Heart left ventricle (tissue), 16 donors: ENCODE data around the gene ZFAND4. TPM values are rescaled to one million over a fixed set of nuclear protein-coding genes. Genes with fewer than 3 reads are reported as not detected.

Experiments
- ATAC-seq, 4 donors: fragments of 200-7000 bp; cut with Tn5 transposase; one replicate each; pipeline ENCODE4 v1.9.1; 2020 to 2022; ENCODE audit warnings: moderate library complexity in 4 of 4, mild to moderate bottlenecking in 3 of 4, moderate number of reproducible peaks in 1 of 4
- DNase-seq, 5 donors: peaks; one replicate each; pipeline ENCODE4 v3.0.0-alpha.2; 2020
- H3K27ac ChIP-seq, 12 donors: fragments of 200-600 bp; sonication (generic) in 4 of 12; one replicate each; pipeline versions ENCODE4 v1.5.0 to v1.8.0; 2016 to 2022; ENCODE audit warnings: mild to moderate bottlenecking in 2 of 12
- H3K27me3 ChIP-seq, 9 donors: fragments of 200-600 bp; sonication (generic) in 2 of 9; one replicate each; pipeline versions ENCODE4 v1.5.1 to v1.8.0; 2016 to 2022; ENCODE audit warnings: mild to moderate bottlenecking in 3 of 9
- H3K36me3 ChIP-seq, 9 donors: fragments of 200-600 bp; sonication (generic) in 2 of 9; one replicate each; pipeline versions ENCODE4 v1.5.0 to v1.8.0; 2018 to 2022; ENCODE audit warnings: mild to moderate bottlenecking in 2 of 9
- H3K4me1 ChIP-seq, 12 donors: fragments of 200-600 bp; sonication (generic) in 4 of 12; one replicate each; pipeline versions ENCODE4 v1.5.0 to v1.8.0; 2016 to 2022; ENCODE audit warnings: mild to moderate bottlenecking in 3 of 12
- H3K4me3 ChIP-seq, 12 donors: fragments of 200-600 bp; sonication (generic) in 4 of 12; one replicate each; pipeline versions ENCODE4 v1.5.0 to v1.8.0; 2017 to 2022; ENCODE audit warnings: mild to moderate bottlenecking in 9 of 12, moderate library complexity in 4 of 12
- H3K9me3 ChIP-seq, 12 donors: fragments of 200-600 bp; sonication (generic) in 4 of 12; one replicate each; pipeline versions ENCODE4 v1.5.0 to v1.8.0; 2016 to 2022; ENCODE audit warnings: mild to moderate bottlenecking in 1 of 12
- POLR2A ChIP-seq, 2 donors: fragments of 450-650 bp; IDR thresholded peaks; one replicate each; pipeline ENCODE4 v1.6.1; 2017; ENCODE audit warnings: antibody characterized with exemption in 2 of 2, mild to moderate bottlenecking in 2 of 2, moderate library complexity in 2 of 2
- WGBS, 4 donors: extraction: QIAGEN DNeasy Blood & Tissue Kit in 2 of 4; methylation state at CpG; one replicate each; pipeline versions ENCODE4 v1.1.5 to v1.1.7; 2013 to 2018; 5-methylcytosine and 5-hydroxymethylcytosine counted together
- intact Hi-C, 10 donors: fragments of 100-400 bp; cut with DNase I; formaldehyde crosslinking; loops; one replicate each; pipeline versions ENCODE4 v1.11.1 to v1.14.2; 2022
- polyA plus RNA-seq, 2 donors: library from polyadenylated mRNA; stranded (reverse); fragments of 200-250 nt; gene quantifications; one replicate each; pipeline ENCODE4 v1.2.3, GENCODE V29; 2013
- total RNA-seq, 9 donors: library from RNA; depleted of rRNA in 2 of 9; stranded (reverse); fragments of >200 nt in 2 of 9; fragmentation: NEBNext Ultra II Directional in 3 of 9; extraction: Animal tissue kit (Norgen Biotek cat#: 25700) in 3 of 9; gene quantifications; one replicate each; pipeline versions ENCODE4 v1.1.0 to v1.2.4, GENCODE V29; 2016 to 2023
- TF ChIP-seq, protein P1 (sequence below), 12 donors: fragments of 200-600 bp; sonication (generic) in 4 of 12; IDR thresholded peaks; one replicate each; pipeline versions ENCODE4 v1.5.0 to v1.8.0; 2018 to 2022; ENCODE audit warnings: antibody characterized with exemption in 12 of 12, mild to moderate bottlenecking in 5 of 12
- donor health status: ischemic (EF 13 %, LVEDD 7.1; RV severe dilation, severe dysfunction).
- donor health status: healthy with polysubstance abuse.
- donor health status: DM: no; HTN: yes; CAD: no.
- donor health status: DM: no; HTN: no; CAD: no.
- donor health status: ischemic (EF 25% LVEDD 6.9; RV normal size, moderate dysfunction).
- donor health status: ischemic (EF 25% LVEDD 5.7; RV mildly dilated, moderate dysfunction).
- donor health status: healthy.
- donor health status: DM: yes; HTN: yes; CAD: no.
- donor health status: ischemic (EF 35%, LVEDD 5.7; RV mildly dilated, moderate dysfunction).
- donor health status: nonischemic (EF 11% LVEDD 7.7; RV severe dilation, severe dysfunction).
- donor health status: DM: yes; HTN: yes; CAD: no.
- donor health status: PGD.
- donor health status: ischemic (EF 29% LVEDD 5.4; RV normal size, mild dysfunction).
- donor health status: nonischemic (EF 23%, LVEDD 6.1; RV moderate dilation, normal function).

The ZFAND4 gene
- total and polyA plus RNA-seq, 11 donors: 3.4 to 15.5 (median 10.4) TPM

DNA sequence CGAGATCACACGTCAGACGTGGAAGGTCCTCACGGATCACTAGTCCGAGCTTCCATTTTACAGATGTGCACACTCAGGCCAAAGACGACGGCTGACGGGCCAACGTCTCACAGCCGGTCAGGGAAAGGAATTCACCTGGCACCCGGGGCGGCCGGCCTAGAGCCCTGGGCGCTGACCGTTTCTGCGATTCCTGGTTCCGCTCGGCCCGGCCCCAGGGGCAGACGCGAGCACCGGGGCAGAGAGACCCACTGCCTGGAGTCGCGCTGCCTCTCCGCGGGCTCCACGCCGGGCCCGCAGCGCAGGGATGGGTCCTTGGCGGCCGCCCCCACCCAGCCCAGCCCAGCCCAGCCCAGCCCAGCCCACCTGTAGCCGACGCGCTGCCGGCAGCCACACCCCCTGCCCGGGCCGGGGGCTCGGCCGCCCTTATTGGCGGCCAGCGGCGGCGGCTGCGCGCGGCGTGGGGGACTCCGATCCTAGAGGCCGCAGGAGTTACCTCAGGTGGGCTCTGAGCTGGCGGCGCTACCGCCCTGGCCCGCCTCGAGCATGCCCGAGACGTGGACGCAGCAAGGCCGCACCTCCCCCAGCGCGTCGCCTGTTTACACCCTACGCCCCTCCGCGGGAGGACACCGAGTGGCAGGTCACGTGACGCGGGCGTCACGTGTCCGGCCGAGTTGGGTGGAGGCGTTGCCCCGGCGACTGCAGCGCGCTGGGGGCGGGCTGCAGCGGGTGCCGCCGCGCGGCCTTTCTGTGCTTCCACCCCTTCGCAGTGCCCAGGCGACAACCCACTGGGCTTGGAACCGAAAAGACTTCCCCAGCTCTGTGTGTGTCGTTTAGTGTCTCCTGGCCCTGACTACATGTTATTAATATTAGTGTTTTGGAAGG is 78.1 kb downstream of the ZFAND4 start:
- H3K4me1 ChIP-seq: peaks cover 0 to 29% (median 21%) of the 10 kb centered on the region in 12 donors
- H3K9me3 ChIP-seq: peaks cover 0 to 9% (median 0%) of the 10 kb centered on the region in 12 donors
- intact Hi-C loops: loop anchor here in 9 of 10 donors (1.0 to 10.0 kb wide), 8 partner anchors 78 to 590 kb away; partner anchors contain the start of genes ZFAND4 (in 4 of the 9) and ZNF22 (in 1 of the 9)
- TF ChIP-seq POLR2A (IDR thresholded peaks at IDR 0.05): peak in 1 of 2 donors; percentile 71
- TF ChIP-seq, protein P1, sequence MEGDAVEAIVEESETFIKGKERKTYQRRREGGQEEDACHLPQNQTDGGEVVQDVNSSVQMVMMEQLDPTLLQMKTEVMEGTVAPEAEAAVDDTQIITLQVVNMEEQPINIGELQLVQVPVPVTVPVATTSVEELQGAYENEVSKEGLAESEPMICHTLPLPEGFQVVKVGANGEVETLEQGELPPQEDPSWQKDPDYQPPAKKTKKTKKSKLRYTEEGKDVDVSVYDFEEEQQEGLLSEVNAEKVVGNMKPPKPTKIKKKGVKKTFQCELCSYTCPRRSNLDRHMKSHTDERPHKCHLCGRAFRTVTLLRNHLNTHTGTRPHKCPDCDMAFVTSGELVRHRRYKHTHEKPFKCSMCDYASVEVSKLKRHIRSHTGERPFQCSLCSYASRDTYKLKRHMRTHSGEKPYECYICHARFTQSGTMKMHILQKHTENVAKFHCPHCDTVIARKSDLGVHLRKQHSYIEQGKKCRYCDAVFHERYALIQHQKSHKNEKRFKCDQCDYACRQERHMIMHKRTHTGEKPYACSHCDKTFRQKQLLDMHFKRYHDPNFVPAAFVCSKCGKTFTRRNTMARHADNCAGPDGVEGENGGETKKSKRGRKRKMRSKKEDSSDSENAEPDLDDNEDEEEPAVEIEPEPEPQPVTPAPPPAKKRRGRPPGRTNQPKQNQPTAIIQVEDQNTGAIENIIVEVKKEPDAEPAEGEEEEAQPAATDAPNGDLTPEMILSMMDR (IDR thresholded peaks at IDR 0.05): peak in 2 of 12 donors; percentile 28 to 34
- peaks cover 0 to 4% (median 0%) of the 10 kb centered on the region in 9 donors for H3K27me3 ChIP-seq
- peak overlapping the region; percentile 2 to 87 (median 67) for H3K27ac ChIP-seq
- 0 to 1% (median 0%) methylated on average over 22 to 88 of the region's 88 CpGs for WGBS, 4 donors
- peak; percentile 93 to 97 (median 95) for DNase-seq
- peak overlapping the region; percentile 63 to 97 (median 84) for H3K4me3 ChIP-seq
- peaks cover 0 to 6% (median 0%) of the 10 kb centered on the region in 9 donors for H3K36me3 ChIP-seq
- ATAC-seq: peak; percentile 97 to 99 (median 98)

DNA sequence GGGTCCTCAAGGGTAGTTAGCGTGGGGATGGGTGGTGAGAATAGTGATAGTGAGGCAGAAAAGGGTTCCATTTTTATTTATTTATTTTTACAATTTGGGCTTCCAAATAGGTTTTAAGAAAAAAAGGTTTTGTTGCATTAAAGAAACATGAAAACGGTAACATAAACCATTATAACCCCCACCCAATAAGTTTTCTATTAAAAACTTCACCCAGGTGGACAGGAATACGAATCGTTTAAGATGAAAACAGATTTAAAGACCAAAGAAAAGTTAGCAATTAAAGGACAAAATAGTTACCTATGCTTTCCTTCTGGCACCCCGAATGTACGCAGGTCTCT is 78.7 kb downstream of the ZFAND4 start:
- WGBS, 4 donors: 13 to 17% (median 16%) methylated on average over 6 of the region's 6 CpGs
- TF ChIP-seq, protein P1 (IDR thresholded peaks at IDR 0.05): no peak
- TF ChIP-seq POLR2A (IDR thresholded peaks at IDR 0.05): no peak
- Histone ChIP-seq H3K27me3 (no peaks in the 10 kb centered on the region), H3K36me3 (peaks cover 0 to 6% (median 0%) of the 10 kb centered on the region in 9 donors), H3K9me3 (peaks cover 0 to 12% (median 0%) of the 10 kb centered on the region in 12 donors), H3K27ac (peak overlapping the region in 6 of 12 donors; percentile 62 to 87 (median 75)), H3K4me3 (peak overlapping the region; percentile 63 to 97 (median 84)), H3K4me1 (peaks cover 0 to 29% (median 21%) of the 10 kb centered on the region in 12 donors)
- ATAC-seq (no peak), DNase-seq (no peak)
- intact Hi-C loops: loop anchor here in 9 of 10 donors (1.0 to 10.0 kb wide), 8 partner anchors 78 to 589 kb away; partner anchors contain the start of genes ZFAND4 (in 4 of the 9) and ZNF22 (in 1 of the 9)

DNA sequence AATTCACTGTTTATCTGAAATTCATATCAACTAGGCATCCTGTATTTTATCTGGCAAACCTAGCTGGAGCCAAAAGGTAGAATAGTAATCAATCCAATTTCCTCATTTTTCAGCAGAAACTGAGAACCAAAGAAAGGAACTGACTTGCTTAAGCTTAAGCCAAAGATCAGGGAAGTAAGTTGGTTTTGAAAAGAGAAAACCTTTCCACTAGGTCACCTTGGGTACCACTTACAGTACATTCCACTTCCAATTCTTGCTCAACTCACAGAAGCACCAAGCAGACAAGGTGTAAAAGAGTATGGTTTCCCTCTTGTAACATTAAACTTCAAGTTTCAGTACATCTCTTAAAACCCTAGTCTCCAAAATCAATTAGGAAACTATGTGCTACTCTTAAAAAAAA is 79.6 kb downstream of the ZFAND4 start:
- peaks cover 0 to 6% (median 0%) of the 10 kb centered on the region in 9 donors for H3K36me3 ChIP-seq
- TF ChIP-seq, protein P1 (IDR thresholded peaks at IDR 0.05): no peak
- no peak for TF ChIP-seq POLR2A (IDR thresholded peaks at IDR 0.05)
- H3K9me3 ChIP-seq: peaks cover 0 to 12% (median 0%) of the 10 kb centered on the region in 12 donors
- peaks cover 0 to 29% (median 21%) of the 10 kb centered on the region in 12 donors for H3K4me1 ChIP-seq
- ATAC-seq (no peak), DNase-seq (no peak)
- no peaks in the 10 kb centered on the region for H3K27me3 ChIP-seq
- intact Hi-C loops: loop anchor here in 8 of 10 donors (5.0 to 10.0 kb wide), 7 partner anchors 79 to 588 kb away; partner anchors contain the start of genes ZFAND4 (in 3 of the 8) and ZNF22 (in 1 of the 8)
- no peak overlapping the region for H3K27ac ChIP-seq
- peak overlapping the region in 6 of 12 donors; percentile 74 to 97 (median 88) for H3K4me3 ChIP-seq

DNA sequence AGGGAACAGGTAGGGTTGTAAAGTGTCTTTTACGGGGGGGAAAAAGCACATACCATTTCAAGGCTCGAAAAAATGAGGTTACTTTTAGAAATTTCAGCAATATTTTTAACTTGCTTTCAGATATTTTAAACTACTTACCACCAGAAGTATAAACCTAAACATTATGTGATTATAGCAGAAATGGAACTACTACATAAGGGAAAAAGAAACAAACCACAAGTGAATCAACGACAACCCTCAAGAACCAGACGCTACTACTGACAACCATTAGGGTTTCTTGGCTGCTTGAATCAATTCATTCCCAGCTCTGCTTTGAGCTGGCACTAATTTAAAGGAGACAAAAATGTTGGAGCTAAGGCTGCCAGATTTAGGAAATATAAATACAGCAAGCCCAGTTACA is 80.1 kb downstream of the ZFAND4 start:
- Histone ChIP-seq H3K36me3 (peaks cover 0 to 6% (median 0%) of the 10 kb centered on the region in 9 donors), H3K27ac (no peak overlapping the region), H3K4me3 (peak overlapping the region in 1 of 12 donors; percentile 93), H3K9me3 (peaks cover 0 to 12% (median 0%) of the 10 kb centered on the region in 12 donors), H3K4me1 (peaks cover 0 to 29% (median 21%) of the 10 kb centered on the region in 12 donors), H3K27me3 (no peaks in the 10 kb centered on the region)
- ATAC-seq (no peak), DNase-seq (no peak)
- WGBS, 4 donors: 66 to 69% (median 66%) methylated on average over 4 of the region's 4 CpGs
- intact Hi-C loops: loop anchor here in 8 of 10 donors (5.0 to 10.0 kb wide), 7 partner anchors 80 to 588 kb away; partner anchors contain the start of genes ZFAND4 (in 3 of the 8) and ZNF22 (in 1 of the 8)
- no peak for TF ChIP-seq POLR2A (IDR thresholded peaks at IDR 0.05)
- TF ChIP-seq, protein P1 (IDR thresholded peaks at IDR 0.05): no peak
